Aorta (tissue), 5 donors: ENCODE measurements around the gene COL5A1. TPM values are rescaled to one million over a fixed set of nuclear protein-coding genes. Genes with fewer than 3 reads are reported as not detected.
"Not testable (repeated sequence)": the region's sequence is repeated elsewhere in the genome, so short reads cannot be mapped to it uniquely, and the experiment has no call there.

Experiments used
- ATAC-seq: fragments of 200-7000 bp; cut with Tn5 transposase; one replicate; pipeline ENCODE4 v1.9.1; 2022; ENCODE audit warnings: moderate library complexity; ENCODE audit not compliant: low FRiP score
- DNase-seq, 2 donors: peaks; one replicate each; pipeline ENCODE4 v3.0.0-alpha.2; 2020
- H3K27ac ChIP-seq, 2 donors: one replicate each; pipeline ENCODE4 v1.5.1; 2013; ENCODE audit warnings: low read length in 2 of 2, mild to moderate bottlenecking in 2 of 2, moderate library complexity in 2 of 2, control low read depth in 1 of 2, inconsistent platforms in 1 of 2, low read depth in 1 of 2
- H3K27me3 ChIP-seq, 2 donors: one replicate each; pipeline ENCODE4 v1.6.1; 2013; ENCODE audit warnings: control low read depth in 1 of 2, low read length in 1 of 2, mild to moderate bottlenecking in 1 of 2, moderate library complexity in 1 of 2; ENCODE audit not compliant: insufficient read depth in 2 of 2, control insufficient read depth in 1 of 2
- H3K36me3 ChIP-seq, 2 donors: one replicate each; pipeline ENCODE4 v1.6.1; 2013; ENCODE audit warnings: control low read depth in 1 of 2, low read length in 1 of 2, mild to moderate bottlenecking in 1 of 2; ENCODE audit not compliant: insufficient read depth in 2 of 2, control insufficient read depth in 1 of 2
- H3K4me1 ChIP-seq, 2 donors: one replicate each; pipeline ENCODE4 v1.6.1; 2013; ENCODE audit warnings: low read length in 2 of 2, control low read depth in 1 of 2, mild to moderate bottlenecking in 1 of 2, moderate library complexity in 1 of 2; ENCODE audit not compliant: insufficient read depth in 2 of 2, control insufficient read depth in 1 of 2
- H3K4me3 ChIP-seq, 2 donors: one replicate each; pipeline ENCODE4 v1.5.1; 2013; ENCODE audit warnings: low read length in 2 of 2, control low read depth in 1 of 2, mild to moderate bottlenecking in 1 of 2
- H3K9me3 ChIP-seq: one replicate; pipeline ENCODE4 v1.6.1; 2013; ENCODE audit warnings: mild to moderate bottlenecking, low read length; ENCODE audit not compliant: control insufficient read depth
- WGBS, 2 donors: extraction: QIAGEN DNeasy Blood & Tissue Kit; methylation state at CpG; one replicate each; pipeline ENCODE4 v1.1.7; 2013; 5-methylcytosine and 5-hydroxymethylcytosine counted together
- intact Hi-C, 2 donors: fragments of 100-400 bp; cut with DNase I; formaldehyde crosslinking; loops; one replicate each; pipeline versions ENCODE4 v1.14.2 to v1.15.0; 2022
- polyA plus RNA-seq, 2 donors: library from polyadenylated mRNA; stranded (reverse); fragments of 200-250 nt; gene quantifications; one replicate each; pipeline ENCODE4 v1.2.3, GENCODE V29; 2013
- total RNA-seq, 2 donors: library from RNA; stranded (reverse); fragmentation: NEBNext Ultra II Directional; extraction: Animal tissue kit (Norgen Biotek cat#: 25700); gene quantifications; one replicate each; pipeline ENCODE4 v1.2.1, GENCODE V29; 2021
- donor health status: healthy with polysubstance abuse.
- donor health status: Bipolar disorder and iron deficiency.
- donor health status: DM: no; HTN: no; CAD: no.
- donor health status: DM: no; HTN: no; CAD: no.
- donor health status: DM: yes; HTN: yes; CAD: no.

Gene COL5A1
- total and polyA plus RNA-seq, 4 donors = 18.7 to 159 (median 82.8) TPM

DNA sequence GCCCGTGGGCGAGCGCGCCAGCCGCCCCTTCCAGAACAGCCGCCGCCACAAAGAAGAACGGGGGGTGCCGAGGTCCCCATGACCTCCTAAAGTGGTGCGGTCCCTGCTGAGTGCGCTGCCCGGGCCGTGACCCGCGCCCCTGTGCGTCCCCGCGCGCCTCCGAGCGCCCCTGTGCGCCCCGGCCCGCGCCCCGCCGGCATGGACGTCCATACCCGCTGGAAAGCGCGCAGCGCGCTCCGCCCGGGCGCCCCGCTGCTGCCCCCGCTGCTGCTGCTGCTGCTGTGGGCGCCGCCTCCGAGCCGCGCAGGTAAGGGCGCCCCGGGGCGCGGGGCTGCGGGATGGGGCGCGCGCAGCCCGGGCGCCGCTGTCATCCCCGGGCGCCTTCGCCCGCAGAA, 384 bp downstream of the COL5A1 start:
- Histone ChIP-seq H3K27me3 (no peaks in the 10 kb centered on the region), H3K36me3 (no peaks in the 10 kb centered on the region), H3K27ac (peak overlapping the region; percentile 29 to 93), H3K4me1 (no peaks in the 10 kb centered on the region), H3K9me3 (no peaks in the 10 kb centered on the region), H3K4me3 (peak overlapping the region; percentile 84 to 87)
- intact Hi-C loops = loop anchor here (1.0 to 10.0 kb wide), 6 partner anchors 40 to 193 kb away; no protein-coding TSS in a partner anchor
- WGBS, 2 donors = 0 to 1% methylated on average over 31 to 58 of the region's 58 CpGs
- DNase-seq = no peak
- ATAC-seq = no peak

- WGBS, 2 donors = 0 to 2% methylated on average over 37 of the region's 37 CpGs
- peak; percentile 73 to 88 for DNase-seq
- peak; percentile 45 for ATAC-seq
- intact Hi-C loops = loop anchor here (2.0 to 10.0 kb wide), 5 partner anchors 40 to 190 kb away; no protein-coding TSS in a partner anchor
- H3K36me3 ChIP-seq = no peaks in the 10 kb centered on the region
- H3K9me3 ChIP-seq = no peaks in the 10 kb centered on the region
- peak overlapping the region; percentile 29 to 93 for H3K27ac ChIP-seq
- peak overlapping the region; percentile 84 to 87 for H3K4me3 ChIP-seq
- H3K4me1 ChIP-seq = no peaks in the 10 kb centered on the region
- H3K27me3 ChIP-seq = no peaks in the 10 kb centered on the region
These were observed 980 bp downstream of the COL5A1 start for GRCh38 chr9:134642385-134643181.

- 1 to 6% methylated on average over 15 to 16 of the region's 16 CpGs for WGBS, 2 donors
- no peaks in the 10 kb centered on the region for H3K36me3 ChIP-seq
- H3K4me1 ChIP-seq = no peaks in the 10 kb centered on the region
- H3K4me3 ChIP-seq = peak overlapping the region; percentile 84 to 87
- DNase-seq (no peak), ATAC-seq (no peak)
- H3K9me3 ChIP-seq = no peaks in the 10 kb centered on the region
- H3K27me3 ChIP-seq = no peaks in the 10 kb centered on the region
- intact Hi-C loops = loop anchor here (2.0 to 10.0 kb wide), 5 partner anchors 41 to 191 kb away; no protein-coding TSS in a partner anchor
- H3K27ac ChIP-seq = peak overlapping the region; percentile 29 to 85
These were observed 1.6 kb downstream of the COL5A1 start for GRCh38 chr9:134643222-134643671.

- not testable (repeated sequence) for H3K4me1 ChIP-seq
These were observed 2.8 kb downstream of the COL5A1 start for GRCh38 chr9:134644401-134644724.

GRCh38 chr9:134644725-134645606, 3.4 kb downstream of the COL5A1 start:
- no peaks in the 10 kb centered on the region for H3K27me3 ChIP-seq
- H3K9me3 ChIP-seq = no peaks in the 10 kb centered on the region
- intact Hi-C loops = loop anchor here (5.0 to 10.0 kb wide), 6 partner anchors 43 to 483 kb away; partner anchors contain the start of gene RNU6ATAC (in 1 of the 2)
- H3K36me3 ChIP-seq = no peaks in the 10 kb centered on the region
- 2 to 4% methylated on average over 21 to 22 of the region's 22 CpGs for WGBS, 2 donors
- peak overlapping the region; percentile 6 to 36 for H3K4me3 ChIP-seq
- ATAC-seq (peak; percentile 67), DNase-seq (peak; percentile 89 to 93)
- H3K27ac ChIP-seq = peak overlapping the region in 1 of 2 donors; percentile 81
- no peaks in the 10 kb centered on the region for H3K4me1 ChIP-seq

More at GRCh38 chr9:134644401-134644724, 2.8 kb downstream of the COL5A1 start:
- H3K36me3 ChIP-seq, H3K27me3 ChIP-seq, H3K9me3 ChIP-seq, ATAC-seq, DNase-seq: not testable (repeated sequence)
- Histone ChIP-seq H3K4me3 (peak overlapping the region in 1 of 2 donors; percentile 36), H3K27ac (peak overlapping the region in 1 of 2 donors; percentile 81)
- intact Hi-C loops = loop anchor here (5.0 to 10.0 kb wide), 4 partner anchors 42 to 192 kb away; no protein-coding TSS in a partner anchor
- WGBS, 2 donors = 3% methylated on average over 5 to 12 of the region's 14 CpGs

GRCh38 chr9:134645607-134646365, 4.2 kb downstream of the COL5A1 start:
- Histone ChIP-seq H3K4me1 (no peaks in the 10 kb centered on the region), H3K27ac (peak overlapping the region; percentile 31 to 72), H3K9me3 (no peaks in the 10 kb centered on the region), H3K27me3 (no peaks in the 10 kb centered on the region), H3K36me3 (no peaks in the 10 kb centered on the region), H3K4me3 (no peak overlapping the region)
- intact Hi-C loops = loop anchor here (5.0 to 10.0 kb wide), 4 partner anchors 49 to 483 kb away; partner anchors contain the start of gene RNU6ATAC (in 1 of the 2)
- 22 to 25% methylated on average over 9 of the region's 9 CpGs for WGBS, 2 donors
- DNase-seq (no peak), ATAC-seq (no peak)

DNA sequence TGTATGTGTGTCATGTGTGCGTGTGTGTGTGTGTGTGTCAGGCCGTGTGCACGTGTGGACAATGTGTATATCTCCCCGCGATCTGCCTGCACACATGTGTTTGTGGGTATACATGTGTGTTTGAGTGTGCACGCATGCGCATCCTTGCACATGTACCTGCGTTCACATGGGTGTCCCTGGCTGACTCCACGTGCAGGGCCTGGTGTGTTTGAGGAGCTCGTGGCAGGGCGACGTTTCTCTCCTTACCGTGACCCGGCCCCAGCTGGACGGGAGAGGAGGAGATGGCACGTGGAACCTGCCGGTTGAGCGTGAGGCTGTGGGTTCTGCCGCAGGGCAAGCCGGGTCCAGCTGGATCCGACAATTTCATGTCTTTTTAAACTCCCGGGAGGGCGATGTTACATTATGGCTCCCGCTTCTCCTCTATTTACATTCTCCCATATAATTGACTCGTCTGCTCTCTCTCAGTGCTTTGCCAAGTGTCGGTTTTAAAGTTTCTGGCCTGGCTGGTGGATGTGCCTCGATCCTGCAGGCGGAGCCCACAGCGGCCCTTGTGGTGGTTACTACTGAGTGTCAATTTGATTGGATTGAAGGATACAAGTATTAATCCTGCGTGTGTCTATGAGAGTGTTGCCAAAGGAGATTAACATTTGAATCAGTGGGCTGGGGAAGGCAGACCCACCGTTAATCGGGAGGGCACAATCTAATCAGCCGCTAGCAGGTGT, 5.9 kb downstream of the COL5A1 start:
- Histone ChIP-seq H3K9me3 (no peaks in the 10 kb centered on the region), H3K4me1 (no peaks in the 10 kb centered on the region), H3K4me3 (no peak overlapping the region), H3K27ac (peak overlapping the region in 1 of 2 donors; percentile 72), H3K36me3 (no peaks in the 10 kb centered on the region), H3K27me3 (no peaks in the 10 kb centered on the region)
- WGBS, 2 donors = 27 to 36% methylated on average over 33 of the region's 33 CpGs
- no peak for DNase-seq
- ATAC-seq = no peak
- intact Hi-C loops = loop anchor here (5.0 to 10.0 kb wide), 4 partner anchors 47 to 485 kb away; partner anchors contain the start of gene RNU6ATAC (in 1 of the 2)
